RWPE2 (cell line): Measurements from ENCODE around the gene NCOR2.

Source experiments
- ATAC-seq: fragments of 200-7000 bp; cut with Tn5 transposase; 3 replicates; pipeline ENCODE4 v1.9.1; 2021; ENCODE audit warnings: low read depth
- DNase-seq: peaks from one replicate; pipeline ENCODE4 v3.0.0-alpha.2; 2020; ENCODE audit warnings: low spot score
- H3K27ac ChIP-seq: fragments of 450-650 bp; 2 replicates; pipeline ENCODE4 v1.5.1; 2017; ENCODE audit warnings: mild to moderate bottlenecking; ENCODE audit not compliant: poor library complexity, severe bottlenecking
- H3K27me3 ChIP-seq: fragments of 250-450 bp; sonication (Bioruptor Pico); 2 replicates; pipeline ENCODE4 v1.5.1; 2021; ENCODE audit warnings: mild to moderate bottlenecking, moderate library complexity; ENCODE audit not compliant: insufficient read depth, poor library complexity, severe bottlenecking
- H3K36me3 ChIP-seq: fragments of 250-450 bp; sonication (Bioruptor Pico); 2 replicates; pipeline ENCODE4 v1.5.1; 2020; ENCODE audit warnings: low read depth, mild to moderate bottlenecking, moderate library complexity
- H3K4me1 ChIP-seq: fragments of 250-450 bp; sonication (Bioruptor Pico); 2 replicates; pipeline ENCODE4 v1.5.1; 2021; ENCODE audit warnings: mild to moderate bottlenecking, moderate library complexity; ENCODE audit not compliant: insufficient read depth, poor library complexity, severe bottlenecking
- H3K4me3 ChIP-seq: fragments of 250-450 bp; sonication (Bioruptor Pico); 2 replicates; pipeline ENCODE4 v1.5.1; 2021; ENCODE audit warnings: mild to moderate bottlenecking, moderate library complexity; ENCODE audit not compliant: severe bottlenecking
- H3K9me3 ChIP-seq: fragments of 250-450 bp; sonication (Bioruptor Pico); 2 replicates; pipeline ENCODE4 v1.5.1; 2021; ENCODE audit warnings: mild to moderate bottlenecking, moderate library complexity; ENCODE audit not compliant: severe bottlenecking
- TF ChIP-seq, protein P1 (sequence below): fragments of 450-650 bp; IDR thresholded peaks from one replicate; pipeline ENCODE4 v1.5.1; 2017; ENCODE audit warnings: mild to moderate bottlenecking, moderate library complexity; ENCODE audit not compliant: poor library complexity, severe bottlenecking

The NCOR2 gene

DNA sequence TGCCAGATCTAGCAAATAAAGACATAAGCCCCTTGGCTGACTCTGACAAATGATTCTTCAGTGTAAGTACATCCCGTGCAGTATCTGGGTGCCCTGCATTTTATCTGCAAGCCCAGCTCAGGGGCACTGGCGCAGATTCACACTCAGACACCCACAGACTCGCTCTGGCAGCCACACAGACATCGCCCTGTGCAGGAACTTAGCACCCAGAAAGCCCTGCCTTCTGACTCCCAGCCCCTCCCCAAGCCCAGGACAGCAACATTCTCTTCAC is 44.9 kb upstream of the NCOR2 start:
- no peak overlapping the region for H3K4me3 ChIP-seq
- ATAC-seq, result no peak
- DNase-seq, result no peak
- H3K4me1 ChIP-seq, result peaks cover 22% of the 10 kb centered on the region
- H3K36me3 ChIP-seq, result no peaks in the 10 kb centered on the region
- H3K27me3 ChIP-seq, result no peaks in the 10 kb centered on the region
- H3K9me3 ChIP-seq, result no peaks in the 10 kb centered on the region
- TF ChIP-seq, protein P1, sequence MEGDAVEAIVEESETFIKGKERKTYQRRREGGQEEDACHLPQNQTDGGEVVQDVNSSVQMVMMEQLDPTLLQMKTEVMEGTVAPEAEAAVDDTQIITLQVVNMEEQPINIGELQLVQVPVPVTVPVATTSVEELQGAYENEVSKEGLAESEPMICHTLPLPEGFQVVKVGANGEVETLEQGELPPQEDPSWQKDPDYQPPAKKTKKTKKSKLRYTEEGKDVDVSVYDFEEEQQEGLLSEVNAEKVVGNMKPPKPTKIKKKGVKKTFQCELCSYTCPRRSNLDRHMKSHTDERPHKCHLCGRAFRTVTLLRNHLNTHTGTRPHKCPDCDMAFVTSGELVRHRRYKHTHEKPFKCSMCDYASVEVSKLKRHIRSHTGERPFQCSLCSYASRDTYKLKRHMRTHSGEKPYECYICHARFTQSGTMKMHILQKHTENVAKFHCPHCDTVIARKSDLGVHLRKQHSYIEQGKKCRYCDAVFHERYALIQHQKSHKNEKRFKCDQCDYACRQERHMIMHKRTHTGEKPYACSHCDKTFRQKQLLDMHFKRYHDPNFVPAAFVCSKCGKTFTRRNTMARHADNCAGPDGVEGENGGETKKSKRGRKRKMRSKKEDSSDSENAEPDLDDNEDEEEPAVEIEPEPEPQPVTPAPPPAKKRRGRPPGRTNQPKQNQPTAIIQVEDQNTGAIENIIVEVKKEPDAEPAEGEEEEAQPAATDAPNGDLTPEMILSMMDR, result no peak
- H3K27ac ChIP-seq, result no peak overlapping the region

DNA sequence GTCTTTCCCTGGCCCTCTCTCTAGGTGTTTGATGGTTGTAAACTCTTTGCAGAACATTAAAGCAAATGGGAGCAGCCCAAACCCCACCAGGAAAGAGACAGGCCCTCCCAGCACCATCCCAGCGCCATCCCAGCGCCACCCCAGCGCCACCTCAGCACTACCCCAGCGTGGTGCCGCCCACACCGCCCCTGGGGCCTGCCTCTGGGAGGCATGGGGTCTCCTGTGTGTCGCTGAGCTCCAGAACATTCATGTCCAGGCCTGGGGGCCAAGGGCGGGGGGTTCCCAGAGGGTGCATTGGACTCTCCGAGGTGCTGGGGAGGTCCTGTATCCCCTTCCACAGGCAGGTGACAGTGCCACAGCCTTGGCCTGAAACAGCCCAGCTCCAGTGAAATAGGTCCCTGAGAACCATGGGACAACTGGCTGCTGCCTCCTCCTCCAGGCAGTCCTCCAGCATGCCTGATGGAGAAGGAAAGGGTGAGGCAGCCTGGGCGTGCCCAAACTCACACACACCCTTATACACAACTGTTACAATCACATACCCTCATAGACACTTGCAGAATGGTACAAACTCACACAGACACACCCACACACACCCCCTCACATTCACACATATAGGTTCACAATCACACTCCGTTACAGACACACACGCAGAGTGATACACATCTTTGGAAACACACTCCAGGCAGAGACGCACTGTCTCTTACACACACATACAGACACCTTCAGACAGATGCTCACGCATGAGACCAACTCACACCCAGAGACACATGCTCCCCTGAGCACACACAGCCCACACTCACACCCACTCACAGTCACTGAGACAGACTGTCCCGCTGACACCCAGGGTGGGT is 44.4 kb upstream of the NCOR2 start:
- no peak for DNase-seq
- ATAC-seq, result no peak
- H3K27me3 ChIP-seq, result no peaks in the 10 kb centered on the region

DNA sequence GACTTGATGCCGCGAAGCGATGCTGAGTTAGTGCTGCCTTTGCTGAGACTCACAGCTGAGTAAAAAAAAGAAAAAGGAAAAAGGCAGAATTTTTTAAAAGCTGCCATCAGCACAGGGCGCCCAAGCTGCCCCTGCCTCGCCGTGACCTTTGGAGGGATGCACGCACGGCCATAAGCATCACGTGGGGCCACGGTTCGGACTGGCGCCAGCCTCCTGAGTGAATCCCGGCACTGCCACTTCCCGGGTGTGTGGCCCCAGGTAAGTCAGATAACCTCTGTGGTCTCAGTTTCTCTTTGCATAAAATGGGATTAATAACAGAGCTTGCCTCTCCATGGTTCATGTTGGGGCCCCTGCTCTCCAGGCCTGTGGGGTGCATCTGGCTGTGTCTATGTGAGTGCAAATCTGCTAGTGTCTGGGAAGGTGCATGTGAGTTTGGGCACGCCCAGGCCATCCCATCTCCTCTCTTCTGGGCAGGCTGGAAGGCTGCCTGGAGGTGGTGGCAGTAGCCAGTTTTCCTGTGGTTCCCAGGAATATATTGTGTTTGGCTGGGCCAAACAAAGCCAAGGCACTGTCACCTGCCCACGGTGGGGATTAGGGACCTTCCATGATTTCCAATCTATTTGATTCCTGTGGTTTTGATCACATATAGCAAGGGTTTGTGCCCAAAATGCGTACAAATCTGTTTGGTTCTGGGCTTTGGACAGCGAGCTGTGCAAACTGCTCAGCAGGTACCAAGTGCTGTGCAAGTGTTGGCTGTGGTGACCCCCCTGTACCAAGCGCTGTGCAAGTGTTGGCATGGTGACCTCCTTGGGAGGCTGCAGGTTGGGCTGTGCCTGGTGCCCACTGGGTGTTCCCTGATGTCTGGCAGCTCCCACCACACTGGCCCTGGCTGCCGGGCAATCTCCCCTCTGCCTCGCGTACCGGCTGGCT is 43.5 kb upstream of the NCOR2 start:
- no peak for ATAC-seq
- H3K9me3 ChIP-seq, result no peaks in the 10 kb centered on the region
- no peak for DNase-seq
- no peak overlapping the region for H3K4me3 ChIP-seq
- peaks cover 22% of the 10 kb centered on the region for H3K4me1 ChIP-seq
- no peaks in the 10 kb centered on the region for H3K27me3 ChIP-seq
- no peak overlapping the region for H3K27ac ChIP-seq
- TF ChIP-seq, protein P1, result no peak
- no peaks in the 10 kb centered on the region for H3K36me3 ChIP-seq

More for the DNA sequence above, 44.4 kb upstream of the NCOR2 start:
- Histone ChIP-seq H3K36me3 (no peaks in the 10 kb centered on the region), H3K9me3 (no peaks in the 10 kb centered on the region), H3K27ac (no peak overlapping the region), H3K4me3 (no peak overlapping the region), H3K4me1 (peaks cover 22% of the 10 kb centered on the region)
- TF ChIP-seq, protein P1, result no peak

DNA sequence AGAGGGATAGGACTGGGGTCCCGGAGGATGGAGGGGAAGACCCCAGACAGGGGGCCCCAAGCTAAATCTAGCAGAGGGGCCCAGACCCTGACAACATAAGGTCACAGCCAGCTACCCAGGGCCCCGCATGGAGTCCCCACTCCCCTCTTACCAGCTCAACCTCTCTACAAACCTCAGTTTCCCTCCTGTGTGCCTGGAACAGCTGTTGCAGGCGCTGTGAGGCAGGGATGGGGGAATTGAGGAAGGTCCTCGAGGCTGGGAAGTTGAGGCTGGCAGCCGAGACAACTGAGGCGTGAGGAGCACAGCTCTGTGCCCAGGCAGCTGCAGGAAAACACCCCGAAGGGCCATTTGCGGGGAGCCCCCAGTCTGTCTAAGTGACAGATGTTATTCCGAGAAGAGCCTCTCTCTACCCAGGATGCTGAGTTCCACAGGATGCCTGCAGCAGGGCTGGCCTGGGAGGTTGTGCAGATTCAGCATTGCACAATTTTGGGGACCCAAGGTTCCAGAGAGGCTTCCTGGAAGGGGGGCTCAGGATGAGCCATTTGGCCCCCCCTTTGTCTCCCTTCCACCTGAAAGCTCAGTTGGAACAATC is 42.7 kb upstream of the NCOR2 start:
- Histone ChIP-seq H3K36me3 (no peaks in the 10 kb centered on the region), H3K27ac (no peak overlapping the region), H3K4me3 (no peak overlapping the region), H3K9me3 (no peaks in the 10 kb centered on the region), H3K27me3 (no peaks in the 10 kb centered on the region), H3K4me1 (peaks cover 22% of the 10 kb centered on the region)
- no peak for ATAC-seq
- DNase-seq, result no peak
- TF ChIP-seq, protein P1, result no peak
